Measurements from ENCODE around the gene HLA-DOB. TPM values are rescaled to one million over a fixed set of nuclear protein-coding genes. Genes with fewer than 3 reads are reported as not detected.

HLA-DOB gene
- total RNA-seq, 6 experiments from 2014 or later: 0.16 to 0.20 TPM; not detected in 4

DNA sequence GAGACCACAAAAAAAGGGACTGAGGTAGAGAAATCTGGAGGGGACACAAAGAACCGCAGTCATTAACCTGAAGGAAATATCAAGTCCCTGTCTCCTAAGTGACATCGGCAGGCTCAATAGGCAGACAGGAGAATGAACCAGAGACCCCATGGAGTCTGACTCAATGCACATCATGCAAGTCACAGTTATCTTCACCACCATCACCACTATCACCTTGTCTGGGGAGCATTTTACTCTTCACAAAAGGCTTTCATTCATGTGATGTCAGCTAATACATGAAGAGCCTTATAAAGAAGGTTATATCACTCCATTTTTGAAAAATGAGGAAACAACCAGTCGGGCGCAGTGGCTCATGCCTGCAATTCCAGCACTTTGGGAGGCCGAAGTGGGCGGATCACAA lies 32.3 kb upstream of the HLA-DOB start:
- no peak for TF ChIP-seq POLR2A (IDR thresholded peaks at IDR 0.05)
- TF ChIP-seq, protein P1, sequence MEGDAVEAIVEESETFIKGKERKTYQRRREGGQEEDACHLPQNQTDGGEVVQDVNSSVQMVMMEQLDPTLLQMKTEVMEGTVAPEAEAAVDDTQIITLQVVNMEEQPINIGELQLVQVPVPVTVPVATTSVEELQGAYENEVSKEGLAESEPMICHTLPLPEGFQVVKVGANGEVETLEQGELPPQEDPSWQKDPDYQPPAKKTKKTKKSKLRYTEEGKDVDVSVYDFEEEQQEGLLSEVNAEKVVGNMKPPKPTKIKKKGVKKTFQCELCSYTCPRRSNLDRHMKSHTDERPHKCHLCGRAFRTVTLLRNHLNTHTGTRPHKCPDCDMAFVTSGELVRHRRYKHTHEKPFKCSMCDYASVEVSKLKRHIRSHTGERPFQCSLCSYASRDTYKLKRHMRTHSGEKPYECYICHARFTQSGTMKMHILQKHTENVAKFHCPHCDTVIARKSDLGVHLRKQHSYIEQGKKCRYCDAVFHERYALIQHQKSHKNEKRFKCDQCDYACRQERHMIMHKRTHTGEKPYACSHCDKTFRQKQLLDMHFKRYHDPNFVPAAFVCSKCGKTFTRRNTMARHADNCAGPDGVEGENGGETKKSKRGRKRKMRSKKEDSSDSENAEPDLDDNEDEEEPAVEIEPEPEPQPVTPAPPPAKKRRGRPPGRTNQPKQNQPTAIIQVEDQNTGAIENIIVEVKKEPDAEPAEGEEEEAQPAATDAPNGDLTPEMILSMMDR (IDR thresholded peaks at IDR 0.05): no peak
- 71% methylated on average over 6 of the region's 6 CpGs for WGBS (ENCODE audit: insufficient coverage, low coverage, low lambda C conversion rate, missing lambda C conversion rate)
- H3K27me3 ChIP-seq: no peaks in the 10 kb centered on the region
- no peak for DNase-seq
- ATAC-seq: no peak
- H3K9me3 ChIP-seq: no peaks in the 10 kb centered on the region
- peaks cover 0 to 16% (median 5%) of the 10 kb centered on the region in 4 donors for H3K4me1 ChIP-seq
- H3K27ac ChIP-seq: no peak overlapping the region
- intact Hi-C loops (cut with DNase I): no loop called here
- peaks cover 10 to 52% (median 21%) of the 10 kb centered on the region in 4 donors for H3K36me3 ChIP-seq
- H3K4me3 ChIP-seq: no peak overlapping the region

DNA sequence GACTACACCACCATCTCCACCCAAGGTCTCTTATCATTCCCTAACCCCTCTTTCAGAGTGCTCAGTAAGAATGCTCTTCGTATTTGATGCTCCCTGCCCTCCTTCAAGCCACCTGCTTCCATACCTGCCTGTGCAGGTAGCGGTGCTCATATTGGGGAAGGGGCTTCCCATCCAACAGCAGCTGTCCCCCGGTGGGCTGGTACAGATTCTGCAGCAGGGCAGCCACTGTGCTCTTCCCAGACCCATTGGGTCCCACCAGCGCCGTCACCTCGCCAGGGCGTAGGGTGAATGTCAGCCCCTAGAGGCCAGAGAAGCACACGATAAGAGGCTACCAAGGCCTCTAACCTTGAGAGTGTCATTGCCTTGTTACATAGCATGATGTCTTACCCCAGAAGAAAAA lies 31.0 kb upstream of the HLA-DOB start:
- no peaks in the 10 kb centered on the region for H3K9me3 ChIP-seq
- no CpG with 5 or more reads among the region's 8 CpGs for WGBS (ENCODE audit: insufficient coverage, low coverage, low lambda C conversion rate, missing lambda C conversion rate)
- DNase-seq (no peak), ATAC-seq (no peak)
- no peak overlapping the region for H3K27ac ChIP-seq
- intact Hi-C loops (cut with DNase I): no loop called here
- H3K27me3 ChIP-seq: no peaks in the 10 kb centered on the region
- peaks cover 0 to 22% (median 6%) of the 10 kb centered on the region in 4 donors for H3K4me1 ChIP-seq
- peaks cover 10 to 52% (median 21%) of the 10 kb centered on the region in 4 donors for H3K36me3 ChIP-seq
- H3K4me3 ChIP-seq: no peak overlapping the region
- TF ChIP-seq, protein P1 (IDR thresholded peaks at IDR 0.05): no peak
- TF ChIP-seq POLR2A (IDR thresholded peaks at IDR 0.05): no peak

DNA sequence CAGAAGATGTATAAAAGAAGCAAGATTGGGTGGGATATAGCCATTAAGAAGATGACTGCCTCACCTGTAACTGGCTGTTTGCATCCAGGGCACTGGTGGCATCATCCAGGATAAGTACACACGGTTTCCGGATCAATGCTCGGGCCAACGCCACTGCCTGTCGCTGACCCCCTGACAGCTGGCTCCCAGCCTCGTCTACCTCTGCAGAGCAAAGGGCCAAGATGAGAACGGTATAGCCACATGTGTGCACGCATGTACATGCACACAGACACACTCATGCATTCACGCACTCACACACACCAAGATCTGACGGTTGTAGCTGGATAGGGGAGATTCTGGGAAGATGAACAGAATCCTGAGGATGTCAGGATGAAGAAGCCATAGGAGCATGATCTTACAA lies 30.2 kb upstream of the HLA-DOB start:
- no peak overlapping the region for H3K27ac ChIP-seq
- no peaks in the 10 kb centered on the region for H3K27me3 ChIP-seq
- intact Hi-C loops (cut with DNase I): no loop called here
- ATAC-seq (no peak), DNase-seq (no peak)
- H3K4me1 ChIP-seq: peaks cover 0 to 22% (median 7%) of the 10 kb centered on the region in 4 donors
- no peaks in the 10 kb centered on the region for H3K9me3 ChIP-seq
- no peak for TF ChIP-seq POLR2A (IDR thresholded peaks at IDR 0.05)
- TF ChIP-seq, protein P1 (IDR thresholded peaks at IDR 0.05): no peak
- 58% methylated on average over 9 of the region's 10 CpGs for WGBS (ENCODE audit: insufficient coverage, low coverage, low lambda C conversion rate, missing lambda C conversion rate)
- H3K4me3 ChIP-seq: no peak overlapping the region
- H3K36me3 ChIP-seq: peaks cover 10 to 56% (median 21%) of the 10 kb centered on the region in 4 donors

DNA sequence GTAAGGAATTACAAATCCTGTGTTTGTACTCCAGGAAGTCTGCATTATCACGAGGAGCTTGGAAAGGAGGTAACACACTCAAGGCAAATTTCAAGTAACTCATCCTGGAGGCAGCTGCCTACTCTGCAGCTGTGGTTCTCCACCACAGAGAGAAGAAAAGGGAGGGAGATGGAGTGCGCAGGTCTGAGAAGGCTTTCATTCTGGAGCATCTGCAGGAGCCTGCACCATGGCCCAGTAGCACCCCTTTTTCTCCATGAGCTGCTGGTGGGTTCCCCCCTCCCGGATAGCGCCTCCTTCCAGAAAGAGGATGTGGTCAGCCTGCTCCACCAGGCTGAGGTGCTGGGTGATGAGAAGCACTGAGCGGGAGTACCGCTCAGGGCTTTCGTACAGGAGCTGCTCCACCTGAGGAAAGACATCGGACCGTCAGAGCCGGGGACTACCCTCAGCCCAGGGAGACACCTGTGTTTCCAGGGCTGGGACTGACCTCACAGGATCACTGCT lies 28.6 kb upstream of the HLA-DOB start:
- WGBS (ENCODE audit: insufficient coverage, low coverage, low lambda C conversion rate, missing lambda C conversion rate): 48% methylated on average over 4 of the region's 10 CpGs
- H3K9me3 ChIP-seq: no peaks in the 10 kb centered on the region
- H3K4me1 ChIP-seq: peaks cover 0 to 33% (median 10%) of the 10 kb centered on the region in 4 donors
- peak overlapping the region; percentile 94 to 98 (median 96) for H3K27ac ChIP-seq
- H3K4me3 ChIP-seq: peak overlapping the region; percentile 79 to 96 (median 92)
- peak in 1 of 3 donors; percentile 38 for DNase-seq
- no peaks in the 10 kb centered on the region for H3K27me3 ChIP-seq
- H3K36me3 ChIP-seq: peaks cover 10 to 48% (median 20%) of the 10 kb centered on the region in 4 donors
- TF ChIP-seq, protein P1 (IDR thresholded peaks at IDR 0.05): no peak
- no peak for TF ChIP-seq POLR2A (IDR thresholded peaks at IDR 0.05)
- intact Hi-C loops (cut with DNase I): no loop called here
- ATAC-seq: no peak
